Breast epithelium (tissue), 4 donors: ENCODE results near the gene DNAH7. TPM values are rescaled to one million over a fixed set of nuclear protein-coding genes. Genes with fewer than 3 reads are reported as not detected.

Experiments used
- DNase-seq, 2 donors: peaks; one replicate each; pipeline ENCODE4 v3.0.0-alpha.2; 2019; ENCODE audit warnings: low spot score in 2 of 2
- H3K27ac ChIP-seq, 2 donors: fragments of 200-600 bp; sonication (generic) in 1 of 2; one replicate each; pipeline ENCODE4 v1.5.1; 2016 to 2019; ENCODE audit warnings: mild to moderate bottlenecking in 1 of 2
- H3K27me3 ChIP-seq, 2 donors: fragments of 200-600 bp; sonication (generic) in 1 of 2; one replicate each; pipeline versions ENCODE4 v1.5.1 to v1.6.0; 2017 to 2019; ENCODE audit warnings: control low read depth in 1 of 2, mild to moderate bottlenecking in 1 of 2
- H3K36me3 ChIP-seq: fragments of 200-600 bp; one replicate; pipeline ENCODE4 v1.5.1; 2019
- H3K4me1 ChIP-seq, 2 donors: fragments of 200-600 bp; sonication (generic); one replicate each; pipeline ENCODE4 v1.5.1; 2016 to 2019; ENCODE audit warnings: control low read depth in 1 of 2
- H3K4me3 ChIP-seq, 3 donors: fragments of 200-600 bp; sonication (generic); 1 replicate in 2 of 3; 2 replicates in 1 of 3; pipeline ENCODE4 v1.5.1; 2016 to 2019; ENCODE audit warnings: mild to moderate bottlenecking in 3 of 3, moderate library complexity in 2 of 3
- H3K9me3 ChIP-seq, 2 donors: fragments of 200-600 bp; sonication (generic) in 1 of 2; one replicate each; pipeline ENCODE4 v1.5.1; 2016 to 2019; ENCODE audit warnings: control low read depth in 1 of 2
- POLR2A ChIP-seq: fragments of 450-650 bp; IDR thresholded peaks from one replicate; pipeline ENCODE4 v1.6.1; 2016; ENCODE audit warnings: antibody characterized with exemption, mild to moderate bottlenecking, moderate library complexity
- POLR2AphosphoS5 ChIP-seq, 3 donors: sonication (generic); formaldehyde crosslinking; IDR thresholded peaks; one replicate each; pipeline ENCODE4 v1.6.1; 2017; ENCODE audit warnings: antibody characterized with exemption in 3 of 3
- intact Hi-C: fragments of 100-400 bp; cut with DNase I; formaldehyde crosslinking; loops from one replicate; pipeline ENCODE4 v1.15.1; 2023; ENCODE audit warnings: low total_unique reads
- total RNA-seq, 3 donors: library from RNA; depleted of rRNA; stranded (reverse); fragments of >200 nt; gene quantifications; one replicate each; pipeline ENCODE4 v1.1.0, GENCODE V29; 2016
- TF ChIP-seq, protein P1 (sequence below), 3 donors: fragments of 450-650 bp; IDR thresholded peaks; one replicate each; pipeline ENCODE4 v1.5.1; 2016 to 2017; ENCODE audit warnings: antibody characterized with exemption in 3 of 3, mild to moderate bottlenecking in 3 of 3, moderate library complexity in 3 of 3

The DNAH7 gene
- total RNA-seq, 3 donors from 2014 or later = 1.3 to 10.5 (median 7.2) TPM

DNA sequence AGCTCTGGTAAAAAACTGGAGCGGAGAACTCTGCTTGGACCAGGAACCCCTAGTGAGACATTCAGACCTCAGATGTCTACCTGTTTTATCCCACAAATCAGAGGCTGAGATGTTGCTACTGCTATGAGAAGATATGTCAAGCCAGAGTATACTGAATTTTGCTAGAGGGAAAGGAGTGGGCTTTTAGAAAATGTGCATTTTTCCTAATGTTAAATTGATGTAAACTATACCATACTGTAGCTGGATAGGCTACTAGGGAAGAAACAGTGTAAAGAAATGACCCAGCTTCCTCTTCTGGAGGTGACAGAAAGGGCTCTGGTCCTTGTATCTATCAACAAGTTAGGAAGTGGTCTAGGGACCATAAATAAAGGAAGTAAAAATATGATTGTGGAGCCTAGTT is 346.6 kb downstream of the DNAH7 start:
- Histone ChIP-seq H3K36me3 (peaks cover 1% of the 10 kb centered on the region), H3K27ac (no peak overlapping the region), H3K9me3 (no peaks in the 10 kb centered on the region), H3K4me1 (no peaks in the 10 kb centered on the region), H3K27me3 (no peaks in the 10 kb centered on the region), H3K4me3 (no peak overlapping the region)
- intact Hi-C loops = no loop called here
- TF ChIP-seq, protein P1, sequence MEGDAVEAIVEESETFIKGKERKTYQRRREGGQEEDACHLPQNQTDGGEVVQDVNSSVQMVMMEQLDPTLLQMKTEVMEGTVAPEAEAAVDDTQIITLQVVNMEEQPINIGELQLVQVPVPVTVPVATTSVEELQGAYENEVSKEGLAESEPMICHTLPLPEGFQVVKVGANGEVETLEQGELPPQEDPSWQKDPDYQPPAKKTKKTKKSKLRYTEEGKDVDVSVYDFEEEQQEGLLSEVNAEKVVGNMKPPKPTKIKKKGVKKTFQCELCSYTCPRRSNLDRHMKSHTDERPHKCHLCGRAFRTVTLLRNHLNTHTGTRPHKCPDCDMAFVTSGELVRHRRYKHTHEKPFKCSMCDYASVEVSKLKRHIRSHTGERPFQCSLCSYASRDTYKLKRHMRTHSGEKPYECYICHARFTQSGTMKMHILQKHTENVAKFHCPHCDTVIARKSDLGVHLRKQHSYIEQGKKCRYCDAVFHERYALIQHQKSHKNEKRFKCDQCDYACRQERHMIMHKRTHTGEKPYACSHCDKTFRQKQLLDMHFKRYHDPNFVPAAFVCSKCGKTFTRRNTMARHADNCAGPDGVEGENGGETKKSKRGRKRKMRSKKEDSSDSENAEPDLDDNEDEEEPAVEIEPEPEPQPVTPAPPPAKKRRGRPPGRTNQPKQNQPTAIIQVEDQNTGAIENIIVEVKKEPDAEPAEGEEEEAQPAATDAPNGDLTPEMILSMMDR (IDR thresholded peaks at IDR 0.05) = no peak
- no peak for TF ChIP-seq POLR2A
- no peak for TF ChIP-seq POLR2AphosphoS5 (IDR thresholded peaks at IDR 0.05)
- no peak for DNase-seq

DNA sequence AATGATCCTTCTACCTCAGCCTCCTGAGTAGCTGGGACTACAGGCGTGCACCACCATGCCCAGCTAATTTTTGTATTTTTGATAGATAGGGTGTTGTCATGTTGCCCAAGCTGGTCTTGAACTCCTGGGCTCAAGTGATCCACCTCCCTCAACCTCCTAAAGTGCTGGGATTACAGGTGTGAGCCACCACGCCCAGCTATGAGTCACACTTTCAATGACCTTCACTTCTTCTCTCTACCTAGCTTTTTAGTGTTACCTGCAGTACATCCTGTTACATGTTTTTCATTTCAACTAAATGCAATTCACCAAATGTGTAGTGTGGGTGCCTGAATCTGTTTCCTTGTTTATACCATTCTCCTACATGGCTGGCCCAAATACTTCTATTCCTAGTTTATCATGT is 347.6 kb downstream of the DNAH7 start:
- Histone ChIP-seq H3K4me1 (no peaks in the 10 kb centered on the region), H3K27ac (no peak overlapping the region), H3K27me3 (no peaks in the 10 kb centered on the region), H3K4me3 (no peak overlapping the region), H3K9me3 (no peaks in the 10 kb centered on the region), H3K36me3 (no peaks in the 10 kb centered on the region)
- no peak for TF ChIP-seq POLR2AphosphoS5 (IDR thresholded peaks at IDR 0.05)
- no peak for TF ChIP-seq POLR2A
- TF ChIP-seq, protein P1 (IDR thresholded peaks at IDR 0.05) = no peak
- DNase-seq = no peak
- intact Hi-C loops = no loop called here

DNA sequence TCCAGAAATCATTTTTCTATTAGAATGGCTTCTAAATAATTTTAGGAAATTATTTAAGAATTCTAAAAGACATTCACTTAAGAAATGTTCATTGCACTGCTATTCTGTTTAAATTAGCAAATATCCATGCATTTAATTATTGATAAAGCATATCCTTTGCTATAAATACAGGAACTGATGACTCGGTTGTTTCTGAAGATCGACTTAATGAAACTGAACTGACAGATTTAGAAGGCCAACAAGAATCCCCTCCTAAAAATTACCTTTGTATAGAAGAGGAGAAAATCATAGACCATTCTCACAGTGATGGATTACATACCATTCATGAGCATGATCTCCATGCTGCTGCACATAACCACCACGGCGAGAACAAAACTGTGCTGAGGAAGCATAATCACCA is 352.2 kb downstream of the DNAH7 start:
- TF ChIP-seq POLR2AphosphoS5 (IDR thresholded peaks at IDR 0.05) (no peak), POLR2A (no peak)
- TF ChIP-seq, protein P1 (IDR thresholded peaks at IDR 0.05) = no peak
- no peak for DNase-seq
- no peaks in the 10 kb centered on the region for H3K9me3 ChIP-seq
- no peak overlapping the region for H3K4me3 ChIP-seq
- no peaks in the 10 kb centered on the region for H3K36me3 ChIP-seq
- H3K27ac ChIP-seq = no peak overlapping the region
- H3K4me1 ChIP-seq = no peaks in the 10 kb centered on the region
- intact Hi-C loops = no loop called here
- no peaks in the 10 kb centered on the region for H3K27me3 ChIP-seq

DNA sequence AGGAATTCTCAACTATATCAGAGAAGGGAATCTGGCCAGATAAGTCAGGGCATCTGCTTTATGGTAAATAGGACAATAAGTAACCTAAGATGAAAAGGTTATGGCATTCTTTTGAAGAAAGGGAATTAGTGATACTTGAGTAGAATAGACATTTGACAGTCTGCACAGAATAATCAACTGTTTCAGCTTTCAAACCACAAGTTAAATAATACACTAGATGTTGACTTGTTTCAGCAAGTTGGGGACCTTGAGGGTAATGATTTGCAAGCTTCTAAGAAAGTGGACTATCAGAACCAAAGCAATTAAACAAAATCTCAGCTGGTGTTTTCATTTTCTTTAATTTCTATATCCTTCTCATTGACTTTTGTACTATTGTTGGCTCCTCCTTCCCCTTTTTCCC is 357.2 kb downstream of the DNAH7 start:
- peaks cover 7% of the 10 kb centered on the region for H3K36me3 ChIP-seq

DNA sequence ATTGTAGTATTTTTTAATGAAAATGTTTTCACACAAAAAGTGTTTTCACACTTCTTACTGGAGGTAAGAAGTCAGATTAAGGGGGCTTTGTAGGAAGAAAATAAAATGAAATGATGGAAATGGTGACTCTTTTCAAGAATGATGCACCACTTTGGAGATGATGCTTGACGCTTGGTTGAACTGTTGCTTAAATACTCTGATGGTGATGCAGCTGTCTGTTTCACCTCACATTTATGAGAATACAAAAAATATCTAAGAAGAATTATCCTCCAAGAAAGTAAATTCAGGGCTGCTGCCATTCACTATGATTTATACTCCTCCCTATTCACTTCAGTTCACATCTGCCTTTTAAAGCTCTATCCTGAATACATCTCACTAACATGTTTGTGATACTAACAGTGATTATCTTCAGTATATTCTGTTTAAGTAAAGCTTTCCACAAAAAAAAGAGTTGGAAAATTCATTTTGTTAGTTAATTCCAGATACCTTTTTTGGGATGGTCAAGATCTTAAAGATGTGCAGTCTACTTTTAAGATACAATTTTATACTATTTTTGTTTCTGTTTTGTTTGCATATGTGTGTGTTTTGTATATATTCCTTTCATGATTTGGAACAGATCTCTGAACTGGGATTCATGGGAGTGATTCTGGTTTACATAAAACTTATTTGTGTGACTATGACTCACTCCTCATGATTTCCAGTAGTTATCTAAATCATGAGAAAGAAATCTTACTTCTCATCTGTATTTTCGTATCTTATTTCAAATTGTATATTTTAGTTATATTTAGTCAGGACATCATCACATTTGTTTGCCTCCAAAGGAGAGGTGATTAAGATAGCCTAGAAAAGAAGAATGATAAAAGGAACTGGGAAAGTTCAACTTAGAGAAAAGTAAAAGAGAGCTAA is 358.5 kb downstream of the DNAH7 start:
- Histone ChIP-seq H3K9me3 (no peaks in the 10 kb centered on the region), H3K36me3 (peaks cover 7% of the 10 kb centered on the region), H3K4me3 (no peak overlapping the region), H3K4me1 (no peaks in the 10 kb centered on the region), H3K27ac (no peak overlapping the region), H3K27me3 (no peaks in the 10 kb centered on the region)
- TF ChIP-seq POLR2A (no peak), POLR2AphosphoS5 (IDR thresholded peaks at IDR 0.05) (no peak)
- TF ChIP-seq, protein P1 (IDR thresholded peaks at IDR 0.05) = no peak
- intact Hi-C loops = no loop called here
- no peak for DNase-seq

More for the DNA sequence above, 357.2 kb downstream of the DNAH7 start:
- intact Hi-C loops = no loop called here
- no peaks in the 10 kb centered on the region for H3K9me3 ChIP-seq
- DNase-seq = no peak
- H3K27ac ChIP-seq = no peak overlapping the region
- H3K4me3 ChIP-seq = no peak overlapping the region
- no peaks in the 10 kb centered on the region for H3K4me1 ChIP-seq
- H3K27me3 ChIP-seq = no peaks in the 10 kb centered on the region
- TF ChIP-seq POLR2A (no peak), POLR2AphosphoS5 (IDR thresholded peaks at IDR 0.05) (no peak)
- TF ChIP-seq, protein P1 (IDR thresholded peaks at IDR 0.05) = no peak
